Measurements from ENCODE around the gene PPP2R1B.

DNA sequence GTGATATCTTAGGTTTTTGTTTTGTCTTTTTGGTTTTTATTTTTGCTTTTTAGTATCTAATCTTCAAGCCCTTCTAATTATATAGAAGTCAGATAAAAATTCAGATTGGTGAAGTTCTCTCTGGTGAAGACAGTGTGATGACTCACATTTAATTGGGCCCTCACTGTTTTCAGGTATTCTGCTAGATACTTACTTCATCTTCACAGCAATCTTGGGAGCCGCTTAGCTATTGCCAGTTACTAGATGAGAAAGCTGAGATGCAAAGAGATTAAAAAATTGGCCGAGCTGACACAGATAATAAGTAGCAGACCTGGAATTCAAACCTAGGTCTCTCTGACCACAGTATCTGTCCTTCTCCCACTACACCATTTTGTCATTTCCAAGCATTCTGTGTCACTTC lies 75.0 kb downstream of the PPP2R1B start:
- TF ChIP-seq CTCF (IDR thresholded peaks at IDR 0.05) (no peak), POLR2A (IDR thresholded peaks at IDR 0.05) (no peak)
